ENCODE measurements around the gene SLC25A1. TPM values are rescaled to one million over a fixed set of nuclear protein-coding genes. Genes with fewer than 3 reads are reported as not detected.

SLC25A1 gene
- total and polyA plus RNA-seq, 2 of the 8 experiments (the other 6 are each of a cell fraction or from before 2014, with no cell fraction given), result 110 to 148 TPM

GRCh38 chr22:19179497-19180048 is 1.0 kb upstream of the SLC25A1 start (continued):
- TF ChIP-seq CHD1 (IDR thresholded peaks at IDR 0.05; ENCODE audit: low read depth, low read length), result no peak
- no peak for TF ChIP-seq KDM4A (IDR thresholded peaks at IDR 0.05; ENCODE audit: low read depth, low read length, severe bottlenecking)
- TF ChIP-seq SP4 (IDR thresholded peaks at IDR 0.05; ENCODE audit: low read length), result no peak
- TF ChIP-seq HDAC2 (IDR thresholded peaks at IDR 0.05; ENCODE audit: borderline replicate concordance in 1 of 2, low read depth in 2 of 2, low read length in 2 of 2), result peak in 1 of 2 experiments; percentile 62; a peak in 1 of 4 replicates
- TF ChIP-seq ATF2 (IDR thresholded peaks at IDR 0.05; ENCODE audit: low read length), result no peak
- TF ChIP-seq ZNF274 (IDR thresholded peaks at IDR 0.05; ENCODE audit: borderline replicate concordance, extremely low read depth, low read length), result no peak

Measured in H1 (cell line).